PC-3 (cell line): ENCODE measurements around the gene DEPDC1. TPM values are rescaled to one million over a fixed set of nuclear protein-coding genes. Genes with fewer than 3 reads are reported as not detected.

ENCODE experiments used
- ATAC-seq: fragments of 200-7000 bp; cut with Tn5 transposase; 2 replicates; pipeline ENCODE4 v1.9.1; 2020; ENCODE audit warnings: mild to moderate bottlenecking, moderate library complexity
- BruUV-seq: library from RNA; stranded (reverse); fragments of 400-500 nt; replicated peaks from 2 replicates; lab custom pipeline; 2021; lab: Mats Ljungman, UMichigan
- CTCF ChIA-PET: fragments of 300-600 bp; sonication (Branson Sonifier 250); formaldehyde crosslinking; loops from one replicate; lab custom pipeline; 2022; ENCODE audit warnings: antibody characterized with exemption; lab: Charles Lee
- POLR2A ChIA-PET: fragments of 300-600 bp; sonication (Branson Sonifier 250); formaldehyde crosslinking; loops from one replicate; lab custom pipeline; 2022; ENCODE audit warnings: antibody characterized with exemption; ENCODE audit not compliant: unreplicated experiment; lab: Charles Lee
- DNase-seq: peaks from one replicate; pipeline ENCODE4 v3.0.0-alpha.2; 2015
- H2AFZ ChIP-seq: fragments of 300-600 bp; sonication (generic); 2 replicates; pipeline ENCODE4 v1.6.0; 2016; ENCODE audit warnings: antibody characterized with exemption, low read length
- H3F3A ChIP-seq: fragments of 300-600 bp; sonication (generic); one replicate; pipeline ENCODE4 v1.6.0; 2017; ENCODE audit warnings: antibody characterized with exemption, low read length, control low read depth, mild to moderate bottlenecking; ENCODE audit not compliant: unreplicated experiment
- H3K27ac ChIP-seq: fragments of 300-600 bp; sonication (generic); 2 replicates; pipeline ENCODE4 v1.5.1; 2016; ENCODE audit warnings: mild to moderate bottlenecking, low read length
- H3K27me3 ChIP-seq: fragments of 300-600 bp; sonication (generic); 2 replicates; pipeline ENCODE4 v1.6.1; 2016; ENCODE audit warnings: low read length, mixed read lengths
- H3K36me3 ChIP-seq: fragments of 300-600 bp; sonication (generic); 2 replicates; pipeline ENCODE4 v1.6.1; 2016; ENCODE audit warnings: low read depth, mixed run types, low read length, mixed read lengths
- H3K4me1 ChIP-seq: fragments of 300-600 bp; sonication (generic); 2 replicates; pipeline ENCODE4 v1.5.1; 2016; ENCODE audit warnings: low read length; ENCODE audit not compliant: insufficient read depth
- H3K4me2 ChIP-seq: fragments of 300-600 bp; sonication (generic); 2 replicates; pipeline ENCODE4 v1.6.0; 2016; ENCODE audit warnings: low read length
- H3K4me3 ChIP-seq: fragments of 300-600 bp; sonication (generic); 2 replicates; pipeline ENCODE4 v1.5.1; 2016; ENCODE audit warnings: mild to moderate bottlenecking, low read length, mixed read lengths
- H3K79me2 ChIP-seq: fragments of 300-600 bp; sonication (generic); 2 replicates; pipeline ENCODE4 v1.6.1; 2017; ENCODE audit warnings: low read length, mixed read lengths
- H3K9ac ChIP-seq: fragments of 300-600 bp; sonication (generic); 2 replicates; pipeline ENCODE4 v1.6.0; 2016; ENCODE audit warnings: mild to moderate bottlenecking, low read length
- H3K9me2 ChIP-seq: fragments of 300-600 bp; sonication (generic); replicated peaks from 2 replicates; pipeline ENCODE4 v1.6.1; 2016; ENCODE audit warnings: mixed run types, low read length, mixed read lengths
- H3K9me3 ChIP-seq: fragments of 300-600 bp; sonication (generic); 2 replicates; pipeline ENCODE4 v1.6.1; 2016; ENCODE audit warnings: low read length, mixed read lengths
- H4K20me1 ChIP-seq: fragments of 300-600 bp; sonication (generic); 2 replicates; pipeline ENCODE4 v1.6.1; 2016; ENCODE audit warnings: low read length, mixed read lengths
- EZH2 ChIP-seq: fragments of 300-600 bp; sonication (generic); IDR thresholded peaks from one replicate; pipeline ENCODE4 v1.6.1; 2017; ENCODE audit warnings: antibody characterized with exemption, mild to moderate bottlenecking, low read length; ENCODE audit not compliant: unreplicated experiment
- EZH2phosphoT487 ChIP-seq: fragments of 300-600 bp; sonication (generic); IDR thresholded peaks from 2 replicates; pipeline ENCODE4 v1.6.1; 2018; ENCODE audit warnings: mild to moderate bottlenecking, antibody characterized with exemption, low read length, borderline replicate concordance
- intact Hi-C: fragments of 100-400 bp; cut with micrococcal nuclease; formaldehyde crosslinking; loops from 2 replicates; pipeline ENCODE4 v1.9.0; 2023
- total RNA-seq: library from RNA; depleted of rRNA; stranded (reverse); fragments of >200 nt; gene quantifications from 2 replicates; pipeline ENCODE4 v1.2.3, GENCODE V29; 2014
- TF ChIP-seq, protein P1 (sequence below): fragments of 300-600 bp; sonication (generic); conservative IDR thresholded peaks from 2 replicates; pipeline ENCODE4 v1.5.1; 2017; ENCODE audit warnings: antibody characterized with exemption, low read depth, mild to moderate bottlenecking, low read length

The DEPDC1 gene
- total RNA-seq, 1 experiment from 2014 or later = 21.6 TPM

DNA sequence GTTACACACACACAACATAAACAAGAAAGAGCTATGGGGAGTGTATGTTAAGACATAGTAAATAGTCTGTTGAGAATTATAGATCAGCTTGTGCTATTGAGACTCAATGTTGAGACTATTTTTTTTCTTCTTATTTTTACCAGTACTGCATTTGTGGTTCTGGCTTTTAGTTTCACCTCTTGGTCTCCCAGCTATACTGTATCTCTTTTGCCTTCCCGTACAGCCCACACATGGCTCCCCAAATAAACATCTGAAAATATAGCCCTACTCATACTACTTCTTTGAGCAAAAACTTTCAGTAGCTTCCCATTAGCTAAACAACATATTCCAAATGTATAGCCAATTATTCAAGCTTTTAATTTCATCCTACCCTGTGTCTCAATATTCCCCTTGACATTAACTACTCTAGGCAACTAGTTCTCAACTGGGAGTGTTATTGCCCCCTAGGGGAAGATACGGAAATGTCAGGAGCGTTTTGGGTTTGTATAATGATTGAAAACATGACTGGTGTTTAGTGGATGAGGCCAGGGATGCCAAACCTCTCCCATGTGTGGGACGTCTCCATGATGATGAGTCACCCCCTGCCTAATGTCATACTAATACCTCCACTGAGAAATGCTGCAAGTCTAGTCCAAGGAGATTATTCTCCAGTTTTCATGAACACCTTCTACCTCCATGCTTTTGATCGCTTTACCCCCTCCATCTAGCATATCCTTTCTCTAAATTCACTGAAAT is 53.9 kb downstream of the DEPDC1 start:
- H3K27ac ChIP-seq = no peak overlapping the region
- H3K9me3 ChIP-seq = no peaks in the 10 kb centered on the region
- no peak overlapping the region for H2AFZ ChIP-seq
- H3F3A ChIP-seq = peaks cover 9% of the 10 kb centered on the region
- no peak overlapping the region for H3K4me3 ChIP-seq
- ChIA-PET CTCF (interaction anchor here (0.5 to 0.9 kb wide), 5 partner anchors 10 to 323 kb away, joined by 3 to 10 read pairs (median 4); no protein-coding TSS in a partner anchor), POLR2A (interaction anchor here (0.5 to 0.7 kb wide), 2 partner anchors 85 to 1095 kb away, joined by 3 to 6 read pairs; no protein-coding TSS in a partner anchor)
- intact Hi-C loops = loop anchor here (1.0 kb wide), 1 partner anchor 327 kb away; no protein-coding TSS in a partner anchor
- TF ChIP-seq, protein P1, sequence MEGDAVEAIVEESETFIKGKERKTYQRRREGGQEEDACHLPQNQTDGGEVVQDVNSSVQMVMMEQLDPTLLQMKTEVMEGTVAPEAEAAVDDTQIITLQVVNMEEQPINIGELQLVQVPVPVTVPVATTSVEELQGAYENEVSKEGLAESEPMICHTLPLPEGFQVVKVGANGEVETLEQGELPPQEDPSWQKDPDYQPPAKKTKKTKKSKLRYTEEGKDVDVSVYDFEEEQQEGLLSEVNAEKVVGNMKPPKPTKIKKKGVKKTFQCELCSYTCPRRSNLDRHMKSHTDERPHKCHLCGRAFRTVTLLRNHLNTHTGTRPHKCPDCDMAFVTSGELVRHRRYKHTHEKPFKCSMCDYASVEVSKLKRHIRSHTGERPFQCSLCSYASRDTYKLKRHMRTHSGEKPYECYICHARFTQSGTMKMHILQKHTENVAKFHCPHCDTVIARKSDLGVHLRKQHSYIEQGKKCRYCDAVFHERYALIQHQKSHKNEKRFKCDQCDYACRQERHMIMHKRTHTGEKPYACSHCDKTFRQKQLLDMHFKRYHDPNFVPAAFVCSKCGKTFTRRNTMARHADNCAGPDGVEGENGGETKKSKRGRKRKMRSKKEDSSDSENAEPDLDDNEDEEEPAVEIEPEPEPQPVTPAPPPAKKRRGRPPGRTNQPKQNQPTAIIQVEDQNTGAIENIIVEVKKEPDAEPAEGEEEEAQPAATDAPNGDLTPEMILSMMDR = peak; percentile 83
- TF ChIP-seq EZH2phosphoT487 = no peak
- peaks cover 12% of the 10 kb centered on the region; the same call in 1 of the 2 replicates for H4K20me1 ChIP-seq
- H3K27me3 ChIP-seq = no peaks in the 10 kb centered on the region
- H3K79me2 ChIP-seq = no peaks in the 10 kb centered on the region
- H3K4me2 ChIP-seq = no peak overlapping the region
- H3K9ac ChIP-seq = no peak overlapping the region
- H3K4me1 ChIP-seq = peaks cover 4% of the 10 kb centered on the region; the same call in 1 of the 2 replicates
- DNase-seq (peak; percentile 94), ATAC-seq (peak; percentile 74)
- peaks cover 47% of the 10 kb centered on the region for H3K36me3 ChIP-seq
- H3K9me2 ChIP-seq = no peaks in the 10 kb centered on the region
- BruUV-seq = no TSS peak

GRCh38 chr1:68442006-68442405 is 54.9 kb downstream of the DEPDC1 start:
- Histone ChIP-seq H3K9me2 (no peaks in the 10 kb centered on the region), H3K4me1 (peaks cover 4% of the 10 kb centered on the region; the same call in 1 of the 2 replicates), H3K27ac (no peak overlapping the region), H4K20me1 (peaks cover 12% of the 10 kb centered on the region; the same call in 1 of the 2 replicates), H3K79me2 (no peaks in the 10 kb centered on the region), H3K4me3 (no peak overlapping the region), H3K9me3 (no peaks in the 10 kb centered on the region), H3K27me3 (no peaks in the 10 kb centered on the region), H3F3A (peaks cover 9% of the 10 kb centered on the region), H3K9ac (no peak overlapping the region), H2AFZ (no peak overlapping the region), H3K4me2 (no peak overlapping the region), H3K36me3 (peaks cover 47% of the 10 kb centered on the region)
- ATAC-seq (peak; percentile 32; the same call in 1 of the 2 replicates), DNase-seq (peak; percentile 19)
- no peak for TF ChIP-seq EZH2phosphoT487
- TF ChIP-seq, protein P1 = peak; percentile 22; the same call in 1 of the 2 replicates
- CTCF ChIA-PET = interaction anchor here (0.9 kb wide), 1 partner anchor 322 kb away, joined by 3 read pairs; no protein-coding TSS in a partner anchor
- intact Hi-C loops = no loop called here
- POLR2A ChIA-PET = interaction anchor here (0.5 kb wide), 1 partner anchor 84 kb away, joined by 6 read pairs; no protein-coding TSS in a partner anchor
- BruUV-seq = no TSS peak

GRCh38 chr1:68438310-68438709 is 58.6 kb downstream of the DEPDC1 start:
- no peak for ATAC-seq
- POLR2A ChIA-PET = no interaction called here

More at GRCh38 chr1:68438310-68438709, 58.6 kb downstream of the DEPDC1 start:
- H3F3A ChIP-seq = peaks cover 9% of the 10 kb centered on the region
- peaks cover 7% of the 10 kb centered on the region; the same call in 1 of the 2 replicates for H4K20me1 ChIP-seq
- no peaks in the 10 kb centered on the region for H3K9me2 ChIP-seq
- H3K4me2 ChIP-seq = no peak overlapping the region
- no peak overlapping the region for H3K9ac ChIP-seq
- no peak for DNase-seq
- no peaks in the 10 kb centered on the region for H3K9me3 ChIP-seq
- no peak overlapping the region for H2AFZ ChIP-seq
- H3K4me1 ChIP-seq = peaks cover 1% of the 10 kb centered on the region; the same call in 1 of the 2 replicates
- H3K4me3 ChIP-seq = no peak overlapping the region
- TF ChIP-seq EZH2phosphoT487 (no peak), EZH2 (no peak)
- TF ChIP-seq, protein P1 = no peak
- CTCF ChIA-PET = no interaction called here
- intact Hi-C loops = no loop called here
- H3K79me2 ChIP-seq = no peaks in the 10 kb centered on the region
- peaks cover 27% of the 10 kb centered on the region for H3K36me3 ChIP-seq
- BruUV-seq = no TSS peak
- H3K27me3 ChIP-seq = no peaks in the 10 kb centered on the region
- no peak overlapping the region for H3K27ac ChIP-seq
